HuH-7 (cell line): Measurements from ENCODE around the gene DAZAP2.
"Not testable (repeated sequence)": the region's sequence is repeated elsewhere in the genome, so short reads cannot be mapped to it uniquely, and the experiment has no call there.

Experiments
- DNase-seq: peaks from one replicate; pipeline ENCODE4 v3.0.0; 2011; ENCODE audit warnings: low spot score

The DAZAP2 gene

GRCh38 chr12:51217133-51217967 is 21.3 kb upstream of the DAZAP2 start:
- peak; percentile 66 for DNase-seq

- DNase-seq: peak; percentile 85
Measured at GRCh38 chr12:51217968-51218606, 20.5 kb upstream of the DAZAP2 start, which contains the start of gene POU6F1. TSS of gene POU6F1 (minus strand) at chr12:51218062. CDS start at chr12:51206836, 11,226 bp downstream.

- peak; percentile 67 for DNase-seq
Measured at GRCh38 chr12:51218607-51219161, 19.9 kb upstream of the DAZAP2 start.

- no peak for DNase-seq
Measured at GRCh38 chr12:51219322-51219721, 19.3 kb upstream of the DAZAP2 start.

GRCh38 chr12:51219857-51220256 is 18.8 kb upstream of the DAZAP2 start:
- not testable (repeated sequence) for DNase-seq

- no peak for DNase-seq
Measured at GRCh38 chr12:51222461-51222860, 16.2 kb upstream of the DAZAP2 start.

- no peak for DNase-seq
Measured at GRCh38 chr12:51224625-51225024, 14.0 kb upstream of the DAZAP2 start.

- DNase-seq: no peak
Measured at GRCh38 chr12:51225234-51225633, 13.4 kb upstream of the DAZAP2 start.

- DNase-seq: no peak
Measured at GRCh38 chr12:51225771-51226170, 12.9 kb upstream of the DAZAP2 start.

- DNase-seq: not testable (repeated sequence)
Measured at GRCh38 chr12:51227112-51227511, 11.5 kb upstream of the DAZAP2 start.

GRCh38 chr12:51227962-51228361 is 10.7 kb upstream of the DAZAP2 start:
- DNase-seq: no peak

- DNase-seq: no peak
Measured at GRCh38 chr12:51229116-51229809, 9.4 kb upstream of the DAZAP2 start.

GRCh38 chr12:51232642-51233041 is 6.0 kb upstream of the DAZAP2 start:
- DNase-seq: no peak

GRCh38 chr12:51234530-51234929 is 4.1 kb upstream of the DAZAP2 start:
- no peak for DNase-seq

GRCh38 chr12:51238037-51238509 is 553 bp upstream of the DAZAP2 start:
- DNase-seq: no peak

GRCh38 chr12:51240971-51241370 is 2.3 kb downstream of the DAZAP2 start:
- DNase-seq: no peak

- no peak for DNase-seq
Measured at GRCh38 chr12:51242120-51242519, 3.5 kb downstream of the DAZAP2 start.

- no peak for DNase-seq
Measured at GRCh38 chr12:51242876-51243275, 4.2 kb downstream of the DAZAP2 start.

GRCh38 chr12:51244269-51244668 is 5.6 kb downstream of the DAZAP2 start:
- DNase-seq: no peak

- no peak for DNase-seq
Measured at GRCh38 chr12:51245476-51246253, 7.0 kb downstream of the DAZAP2 start.

- no peak for DNase-seq
Measured at GRCh38 chr12:51246254-51246853, 7.7 kb downstream of the DAZAP2 start.
